Endometrial microvascular endothelial cells (primary cell): ENCODE measurements around the gene SPPL2B. TPM values are rescaled to one million over a fixed set of nuclear protein-coding genes. Genes with fewer than 3 reads are reported as not detected.

Source experiments
- in situ Hi-C: cut with HindIII; loops from 2 replicates; pipeline ENCODE4 v1.10.0; 2017; ENCODE audit warnings: low sequenced_read_pairs, low pct_unique_long_range_greater_than_20kb; ENCODE audit errors: inconsistent ontology term
- total RNA-seq: library from RNA; depleted of rRNA; stranded (reverse); fragments of >200 nt; gene quantifications from one replicate; pipeline ENCODE4 v1.2.3, GENCODE V29; 2015; ENCODE audit errors: inconsistent ontology term

The SPPL2B gene
- total RNA-seq, 1 donor from 2014 or later: 53.6 TPM

DNA sequence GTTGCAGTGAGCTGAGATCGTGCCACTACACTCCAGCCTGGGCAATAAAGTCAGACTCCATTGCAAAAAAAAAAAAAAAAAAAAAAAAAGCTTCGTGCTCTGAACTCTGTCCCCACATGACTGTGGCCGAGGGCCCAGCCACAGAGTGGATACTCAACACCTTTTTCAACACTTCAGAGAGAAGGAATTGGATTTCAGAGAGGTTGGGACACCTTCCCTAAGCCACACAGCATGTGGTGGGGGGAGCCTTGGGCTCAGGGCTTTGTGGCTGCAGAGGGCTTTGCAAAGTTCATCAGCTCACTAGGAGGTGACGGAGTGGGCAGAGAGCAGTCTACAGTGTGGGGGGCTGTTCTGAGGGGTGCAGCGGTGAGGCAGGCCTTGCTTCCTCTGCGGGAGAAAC, 9.6 kb upstream of the SPPL2B start:
- in situ Hi-C loops: no loop called here

DNA sequence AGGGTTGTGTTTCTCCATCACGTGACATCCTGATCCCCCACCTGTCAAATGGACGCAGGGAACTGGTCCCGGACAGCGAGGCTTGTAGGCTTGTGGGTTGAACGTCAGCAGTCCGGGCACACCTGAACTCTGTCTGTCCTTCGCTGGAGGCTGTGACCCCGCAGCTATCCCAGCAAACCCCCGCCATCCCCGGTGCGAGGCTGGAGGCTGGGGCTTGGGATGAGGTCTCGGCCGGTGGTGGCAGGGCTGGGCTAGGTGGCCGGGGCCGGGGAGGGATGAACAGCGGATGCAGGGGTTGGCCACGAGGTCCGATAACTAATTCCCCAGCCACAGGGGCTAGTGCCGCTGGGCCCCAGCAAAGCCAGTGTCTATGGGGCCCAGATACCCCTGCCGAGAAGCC, 8.9 kb upstream of the SPPL2B start:
- in situ Hi-C loops: no loop called here

- in situ Hi-C loops: no loop called here
Measured at GRCh38 chr19:2320049-2320448, 8.4 kb upstream of the SPPL2B start.

DNA sequence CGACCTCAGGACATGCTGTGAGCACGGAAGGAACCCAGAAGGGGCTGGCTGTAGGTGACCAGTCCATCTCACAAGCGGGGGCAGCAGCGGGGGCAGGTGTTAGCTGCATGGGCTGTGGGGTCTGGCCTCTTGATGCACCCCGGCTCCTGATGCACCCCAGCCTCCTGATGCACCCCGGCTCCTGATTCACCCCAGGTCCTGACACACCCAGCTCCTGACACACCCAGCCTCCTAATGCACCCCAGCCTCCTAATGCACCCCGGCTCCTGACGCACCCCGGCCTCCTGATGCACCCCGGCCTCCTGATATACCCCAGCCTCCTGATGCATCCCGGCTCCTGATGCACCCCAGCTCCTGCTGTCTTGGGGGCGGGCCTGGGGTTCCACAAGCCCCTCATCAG, 7.5 kb upstream of the SPPL2B start:
- in situ Hi-C loops: no loop called here

DNA sequence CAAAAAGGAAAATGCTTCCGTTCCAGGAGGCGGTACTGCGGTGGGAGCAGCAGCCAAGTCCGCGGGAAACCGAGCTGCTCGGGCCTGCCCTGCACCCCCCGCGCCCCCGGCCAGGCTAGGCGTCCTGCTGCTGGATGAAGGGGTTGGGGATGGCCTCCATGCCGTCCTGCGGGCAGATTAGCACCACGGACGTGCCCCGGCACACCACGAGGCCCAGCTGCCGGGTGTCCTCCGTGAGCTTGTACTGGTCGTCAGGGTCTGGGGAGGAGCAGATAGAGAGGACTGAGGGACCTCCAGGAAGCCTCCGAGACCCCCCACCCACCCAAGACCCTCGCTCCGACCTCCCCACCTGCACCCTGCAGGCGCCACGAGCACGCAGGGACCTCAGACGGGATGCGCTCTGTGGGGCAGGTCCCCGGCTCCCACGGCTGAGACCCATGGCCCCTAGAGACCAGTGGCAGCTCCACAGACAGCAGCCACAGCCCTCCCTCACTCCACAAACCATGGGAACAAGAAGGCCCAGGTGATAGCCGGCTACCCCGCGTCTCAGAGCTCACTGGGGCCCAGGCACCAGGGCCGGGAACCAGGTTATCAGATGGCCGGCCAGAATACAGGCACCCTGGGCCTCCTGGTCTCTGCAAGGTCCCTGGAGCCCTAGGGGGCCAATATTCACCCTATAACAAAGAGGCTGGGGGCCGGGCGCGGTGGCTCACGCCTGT, 6.8 kb upstream of the SPPL2B start:
- in situ Hi-C loops: no loop called here

DNA sequence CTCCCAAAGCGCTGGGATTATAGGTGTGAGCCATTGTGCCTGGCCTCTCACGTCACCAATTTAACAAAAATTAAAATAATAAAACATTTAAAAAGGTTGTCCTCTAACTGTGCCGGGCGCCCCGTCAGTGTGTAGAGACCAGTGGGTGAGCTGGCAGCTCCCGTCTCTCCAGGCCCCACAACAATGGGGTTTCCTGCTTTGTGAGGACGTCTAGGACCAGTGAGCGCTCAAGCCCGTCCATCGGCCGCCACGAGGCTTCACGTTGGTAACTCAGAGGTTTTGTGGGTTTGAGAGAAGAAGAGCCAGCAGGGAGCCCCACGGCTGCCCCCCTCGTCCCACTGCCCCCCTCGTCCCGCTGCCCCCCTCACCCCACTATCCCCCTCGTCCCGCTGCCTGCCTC, 4.8 kb upstream of the SPPL2B start:
- in situ Hi-C loops: no loop called here

DNA sequence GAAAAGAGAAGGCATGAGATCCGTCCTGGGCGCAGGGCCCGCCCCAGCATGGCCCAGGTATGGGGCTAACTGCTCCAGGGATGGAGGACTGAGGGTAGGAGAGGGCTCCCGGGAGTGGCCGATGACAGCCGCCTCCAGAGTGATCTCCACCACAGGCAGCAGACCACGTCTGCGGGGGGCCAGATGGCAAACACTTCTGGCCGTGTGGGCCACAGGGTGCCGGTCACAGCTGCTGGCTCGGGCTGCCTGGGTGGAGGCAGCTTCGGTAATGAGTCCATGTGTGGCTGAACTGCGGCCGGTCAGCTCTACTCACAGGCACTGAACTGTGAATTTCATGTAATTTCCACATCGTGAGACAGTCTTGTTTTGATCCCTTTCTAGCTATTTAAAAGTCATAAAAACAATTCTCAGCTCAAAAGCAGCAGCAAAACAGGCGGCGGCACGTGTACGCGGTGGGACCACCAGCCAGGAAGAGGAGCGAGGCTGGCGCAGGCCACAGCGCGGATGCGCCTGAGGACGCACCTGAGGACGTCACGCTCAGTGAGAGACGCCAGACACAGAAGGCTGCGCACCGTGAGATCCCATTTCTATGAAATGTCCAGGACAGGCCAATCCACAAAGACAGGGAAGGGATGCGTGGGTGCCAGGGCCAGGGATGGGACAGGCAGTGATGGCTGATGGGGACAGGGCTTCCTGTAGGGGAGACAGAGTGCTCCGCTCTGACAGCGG, 4.1 kb upstream of the SPPL2B start:
- in situ Hi-C loops: no loop called here

GRCh38 chr19:2325281-2326046, 3.0 kb upstream of the SPPL2B start:
- in situ Hi-C loops: no loop called here

DNA sequence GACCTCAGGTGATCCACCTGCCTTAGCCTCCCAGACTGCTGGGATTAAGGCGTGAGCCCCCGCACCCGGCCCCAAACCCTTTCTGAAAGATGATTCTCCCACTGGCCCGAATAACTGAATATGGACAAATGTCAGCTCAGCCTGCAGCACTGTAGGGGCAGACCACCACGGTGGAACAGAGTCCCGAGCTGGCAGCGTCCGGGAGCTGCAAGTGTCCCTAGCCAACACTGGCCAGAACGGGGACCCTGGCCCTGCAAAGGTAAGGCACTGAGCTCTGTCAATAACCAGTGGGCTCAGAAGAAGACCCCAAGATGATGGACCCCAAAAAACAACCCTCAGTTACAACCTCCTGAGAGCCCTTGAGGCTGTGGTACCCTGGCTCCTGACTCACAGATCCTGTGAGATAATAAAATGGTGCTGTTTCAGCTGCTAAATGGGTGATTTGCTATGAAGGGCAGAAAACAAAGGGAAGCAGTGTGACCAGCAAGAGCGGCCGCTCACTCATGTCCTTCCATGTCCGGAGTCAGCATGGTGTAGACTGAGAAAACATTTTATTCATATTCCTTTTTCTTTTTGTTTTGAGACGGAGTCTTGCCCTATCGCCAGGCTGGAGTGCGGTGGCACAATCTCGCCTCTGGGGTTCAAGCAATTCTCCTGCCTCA, 1.7 kb upstream of the SPPL2B start:
- in situ Hi-C loops: no loop called here

DNA sequence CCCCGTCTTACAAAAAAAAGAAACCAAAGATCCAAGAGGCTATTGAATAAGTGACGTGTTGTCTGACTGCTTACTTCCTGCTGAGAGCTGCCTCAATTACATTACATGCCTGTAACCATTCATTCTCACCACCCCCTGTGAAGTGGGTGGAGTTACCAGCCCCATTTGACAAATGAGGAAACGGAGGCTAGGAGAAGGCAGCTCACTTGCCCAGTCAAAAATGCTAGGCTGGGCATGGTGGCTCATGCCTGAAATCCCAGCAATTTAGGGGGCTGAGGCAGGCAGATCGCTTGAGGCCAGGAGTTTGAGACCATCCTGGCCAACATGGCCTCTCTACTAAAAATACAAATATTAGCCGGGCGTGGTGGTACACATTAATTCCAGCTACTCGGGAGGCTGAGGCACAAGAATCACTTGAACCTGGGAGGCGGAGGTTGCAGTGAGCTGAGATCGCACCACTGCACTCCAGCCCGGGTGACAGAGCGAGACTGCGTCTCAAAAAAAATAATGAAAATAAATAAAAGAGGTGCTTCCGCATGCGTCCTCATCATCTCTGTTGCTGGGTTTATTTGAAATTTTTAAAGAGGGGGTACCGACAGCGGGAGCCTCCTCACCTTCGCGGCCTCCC, 597 bp upstream of the SPPL2B start:
- in situ Hi-C loops: no loop called here

GRCh38 chr19:2329149-2329478, 630 bp downstream of the SPPL2B start:
- in situ Hi-C loops: no loop called here

DNA sequence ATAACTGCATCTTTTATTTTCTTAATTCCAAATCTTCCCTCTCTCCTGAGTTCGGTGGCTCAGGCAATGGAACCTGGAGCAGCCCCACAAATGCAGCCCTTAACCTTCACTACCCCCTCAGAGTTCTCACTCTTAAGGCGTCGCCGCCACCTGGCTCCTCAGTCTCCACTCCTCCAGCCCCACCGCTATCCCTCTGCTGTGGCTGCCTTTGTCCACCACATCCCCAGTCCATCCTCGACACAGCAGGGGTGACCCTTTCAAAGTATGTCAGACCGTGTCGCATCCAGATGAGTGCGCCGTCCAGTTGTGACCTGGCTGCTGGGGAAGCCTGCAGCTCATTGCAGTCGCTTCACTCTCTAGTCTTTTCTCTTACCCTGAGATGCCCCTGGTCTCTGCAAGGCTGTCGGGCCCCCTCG, 1.0 kb downstream of the SPPL2B start:
- in situ Hi-C loops: no loop called here

GRCh38 chr19:2330255-2330631, 1.8 kb downstream of the SPPL2B start:
- in situ Hi-C loops: no loop called here

- in situ Hi-C loops: no loop called here
Measured at GRCh38 chr19:2330632-2331284, 2.3 kb downstream of the SPPL2B start.

DNA sequence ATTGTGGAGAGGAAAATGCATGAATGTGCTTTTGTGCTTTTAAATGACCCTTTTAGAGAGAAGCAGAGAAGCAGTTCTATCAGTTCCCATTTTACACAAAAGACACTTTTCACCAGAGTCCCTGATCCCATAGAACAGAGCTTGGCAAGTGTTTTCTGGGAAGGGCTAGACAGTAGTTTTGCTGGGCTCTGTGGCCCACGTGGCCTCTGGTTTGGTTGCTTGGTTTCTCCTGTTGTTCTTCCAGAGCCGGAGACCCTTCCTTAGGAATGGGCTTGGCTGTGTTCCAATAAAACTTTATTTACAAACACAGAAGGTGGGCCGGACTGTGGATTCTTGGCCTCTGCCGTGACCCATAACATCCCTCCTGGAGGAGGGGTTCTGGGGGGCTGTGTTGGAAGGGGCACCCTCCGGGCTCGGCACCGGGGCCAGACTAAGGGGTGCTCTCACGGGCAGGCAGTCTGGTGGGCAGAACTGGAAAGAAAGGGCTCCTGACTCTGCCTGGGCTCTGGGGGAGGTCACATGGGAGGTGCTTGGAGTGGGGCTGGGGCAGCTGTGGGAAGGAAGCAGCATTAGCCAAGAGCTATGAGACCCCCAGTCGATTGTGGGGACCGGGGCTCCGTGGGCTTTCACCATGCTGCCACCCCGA, 3.2 kb downstream of the SPPL2B start:
- in situ Hi-C loops: no loop called here

GRCh38 chr19:2332341-2333026, 4.0 kb downstream of the SPPL2B start:
- in situ Hi-C loops: no loop called here

DNA sequence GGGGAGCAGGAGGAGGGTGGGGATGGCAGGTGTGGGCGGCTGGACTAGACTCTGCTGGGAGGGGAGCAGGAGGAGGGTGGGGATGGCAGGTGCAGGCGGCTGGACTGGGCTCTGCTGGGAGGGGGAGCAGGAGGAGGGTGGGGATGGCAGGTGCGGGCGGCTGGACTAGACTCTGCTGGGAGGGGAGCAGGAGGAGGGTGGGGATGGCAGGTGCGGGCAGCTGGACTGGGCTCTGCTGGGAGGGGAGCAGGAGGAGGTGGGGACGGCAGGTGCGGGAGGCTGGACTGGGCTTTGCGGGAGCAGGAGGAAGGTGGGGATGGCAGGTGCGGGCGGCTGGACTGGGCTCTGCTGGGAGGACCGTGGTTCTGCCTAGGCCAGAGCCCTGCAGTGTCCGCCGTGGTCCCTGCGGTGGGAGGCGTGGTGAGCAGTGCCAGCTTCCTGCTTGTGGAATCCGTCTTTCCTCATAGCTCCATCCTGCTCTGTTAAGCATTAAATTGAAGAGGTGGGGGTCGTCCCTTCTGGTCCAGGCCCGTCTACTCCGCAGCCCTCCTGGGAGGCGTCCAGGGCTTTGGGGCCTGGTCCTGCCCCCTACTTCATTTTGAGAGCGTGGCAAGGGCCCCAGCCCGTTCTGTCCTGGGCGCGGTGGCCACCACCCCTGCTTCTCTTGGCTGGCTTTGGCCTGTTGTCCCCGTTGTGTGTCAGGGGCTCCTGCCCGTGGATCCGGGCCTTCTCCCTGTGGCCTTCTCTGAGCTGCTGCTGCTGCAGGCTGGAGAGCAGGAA, 4.7 kb downstream of the SPPL2B start:
- in situ Hi-C loops: no loop called here
